Hippocampal formation (tissue), 2 donors: ENCODE data around the gene HNF4A.
A peak's percentile ranks its signal among the peaks of the same experiment; 100 is the strongest.
"Not testable (repeated sequence)": the region's sequence is repeated elsewhere in the genome, so short reads cannot be mapped to it uniquely, and the experiment has no call there.

ENCODE experiments used
- DNase-seq, 2 donors: peaks; one replicate each; lab custom pipeline; 2025; lab: John Stamatoyannopoulos, UW

Gene HNF4A

DNA sequence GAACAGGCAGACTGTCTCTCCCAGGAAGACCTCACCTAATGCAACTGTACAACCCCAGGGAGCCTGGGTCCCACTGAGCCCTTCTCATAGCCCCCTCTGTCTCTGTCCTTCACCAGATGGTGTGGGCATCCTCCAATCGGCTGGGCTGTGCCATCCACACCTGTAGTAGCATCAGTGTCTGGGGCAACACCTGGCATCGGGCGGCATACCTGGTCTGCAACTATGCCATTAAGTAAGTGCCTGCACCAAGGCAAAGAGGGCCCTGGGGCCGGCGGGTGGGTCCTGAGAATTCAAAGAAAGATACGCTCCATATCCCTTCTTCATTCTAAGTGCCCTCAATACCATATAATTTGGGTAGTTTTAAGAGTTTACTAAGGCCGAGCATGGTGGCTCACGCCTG, 10.4 kb upstream of the HNF4A start:
- DNase-seq, result no peak

DNA sequence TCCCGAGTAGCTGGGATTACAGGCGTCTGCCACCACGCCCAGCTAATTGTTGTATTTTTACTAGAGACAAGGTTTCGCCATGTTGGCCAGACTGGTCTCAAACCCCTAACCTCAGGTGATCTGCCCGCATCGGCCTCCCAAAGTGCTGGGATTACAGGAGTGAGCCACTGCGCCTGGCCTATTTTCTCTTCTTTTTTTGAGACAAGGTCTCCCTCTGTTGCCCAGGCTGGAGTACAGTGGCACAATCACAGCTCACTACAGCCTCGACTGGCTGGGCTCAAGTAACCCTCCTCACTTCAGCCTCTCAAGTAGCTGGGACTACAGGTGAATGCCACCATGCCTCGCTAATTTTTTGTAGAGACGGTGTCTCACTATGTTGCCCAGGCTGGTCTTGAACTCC, 9.6 kb upstream of the HNF4A start:
- not testable (repeated sequence) for DNase-seq

DNA sequence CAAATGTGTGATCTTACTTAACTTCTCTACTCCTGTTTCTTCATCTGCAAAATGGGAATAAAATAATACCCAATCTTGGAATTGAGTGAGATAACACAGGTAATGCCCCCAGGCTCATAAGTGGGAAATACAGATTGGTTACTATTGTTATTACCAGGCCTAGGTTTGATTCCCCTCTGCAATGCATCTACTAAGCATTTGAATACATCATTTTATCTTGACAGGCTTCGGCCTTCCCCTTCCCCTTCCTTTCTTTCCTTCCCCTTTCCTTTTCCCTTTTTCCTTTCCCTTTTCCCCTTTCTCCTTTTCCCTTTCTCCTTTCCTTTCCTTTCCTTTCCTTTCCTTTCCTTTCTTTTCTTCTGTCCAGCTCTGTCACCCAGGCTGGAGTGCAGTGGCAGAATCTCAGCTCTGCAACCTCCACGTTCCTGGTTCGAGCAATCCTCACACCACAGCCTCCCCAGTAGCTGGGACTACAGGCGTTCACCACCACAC, 7.3 kb upstream of the HNF4A start:
- no peak for DNase-seq

DNA sequence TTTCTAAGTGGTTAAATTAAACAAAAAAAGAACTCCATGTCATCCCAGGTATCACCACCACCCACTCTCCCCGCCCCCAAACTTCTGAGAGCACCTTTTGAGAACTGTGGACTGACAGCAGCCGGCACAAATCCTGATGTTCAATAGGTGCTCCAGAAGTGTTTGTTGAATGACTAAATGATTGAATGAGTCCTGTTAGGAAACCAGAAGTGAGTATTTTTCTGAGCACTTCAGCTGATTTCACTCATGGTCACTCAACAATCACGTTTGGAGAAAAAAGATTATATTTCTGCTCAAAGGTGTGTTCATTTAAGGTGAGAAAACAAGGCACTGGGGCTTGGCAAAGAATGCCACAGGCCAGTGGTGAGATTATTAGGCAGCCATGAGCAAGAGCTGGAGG, 6.2 kb upstream of the HNF4A start:
- DNase-seq, result no peak

DNA sequence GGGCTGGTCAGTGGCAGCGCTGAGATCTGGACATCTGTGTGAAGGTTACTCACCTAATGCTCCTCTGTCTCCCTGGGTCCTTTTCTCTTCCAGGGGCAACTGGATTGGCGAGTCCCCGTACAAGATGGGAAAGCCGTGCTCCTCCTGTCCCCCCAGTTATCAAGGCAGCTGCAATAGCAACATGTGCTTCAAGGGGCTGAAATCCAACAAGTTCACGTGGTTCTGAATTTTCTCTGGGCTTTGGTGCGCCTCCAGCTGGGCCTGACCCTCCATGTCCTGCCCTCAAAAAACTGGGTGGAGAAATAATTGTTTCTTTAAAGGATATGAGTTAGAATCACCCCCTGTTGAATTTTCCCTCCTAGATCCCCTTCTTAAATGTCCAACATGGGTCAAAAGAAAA, 4.9 kb upstream of the HNF4A start:
- no peak for DNase-seq

DNA sequence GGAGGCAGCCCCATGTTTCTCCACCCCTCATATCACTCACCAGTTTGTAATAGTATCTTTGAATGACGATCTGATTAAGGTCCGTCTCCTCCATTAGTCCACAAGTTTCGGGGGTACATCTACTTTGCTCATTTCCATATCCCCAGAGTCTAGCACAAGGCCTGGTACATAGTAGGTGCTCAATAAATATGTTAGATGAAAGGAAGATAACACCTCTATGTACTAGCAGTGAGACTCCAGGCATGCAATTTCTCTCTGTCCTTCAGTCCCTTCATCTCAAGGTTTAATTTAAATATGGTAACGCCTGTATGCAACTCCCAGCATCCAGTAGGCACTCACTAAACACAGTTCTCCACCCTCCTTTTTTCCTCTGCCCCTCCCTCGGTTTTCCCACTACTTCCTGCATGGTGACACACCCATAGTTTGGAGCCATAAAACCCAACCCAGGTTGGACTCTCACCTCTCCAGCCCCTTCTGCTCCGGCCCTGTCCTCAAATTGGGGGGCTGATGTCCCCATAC, 461 bp upstream of the HNF4A start:
- no peak for DNase-seq

DNA sequence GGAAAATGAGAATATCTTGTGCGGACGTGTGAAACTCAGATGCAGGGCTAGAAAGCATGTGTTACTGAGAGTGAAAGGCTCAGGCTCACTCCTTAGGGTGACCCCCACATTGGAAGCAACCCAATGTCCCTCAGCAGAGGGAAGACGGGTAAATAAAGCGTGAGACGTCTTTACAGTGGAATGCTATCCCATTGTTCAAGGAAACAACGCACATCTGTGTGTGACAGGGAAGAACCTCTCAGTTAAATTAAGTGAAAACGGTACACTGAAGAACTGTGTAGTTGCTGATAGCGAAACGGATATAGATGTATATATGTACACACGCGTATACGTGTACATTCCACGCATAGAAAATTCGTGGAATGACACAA, 839 bp downstream of the HNF4A start:
- DNase-seq, result no peak

DNA sequence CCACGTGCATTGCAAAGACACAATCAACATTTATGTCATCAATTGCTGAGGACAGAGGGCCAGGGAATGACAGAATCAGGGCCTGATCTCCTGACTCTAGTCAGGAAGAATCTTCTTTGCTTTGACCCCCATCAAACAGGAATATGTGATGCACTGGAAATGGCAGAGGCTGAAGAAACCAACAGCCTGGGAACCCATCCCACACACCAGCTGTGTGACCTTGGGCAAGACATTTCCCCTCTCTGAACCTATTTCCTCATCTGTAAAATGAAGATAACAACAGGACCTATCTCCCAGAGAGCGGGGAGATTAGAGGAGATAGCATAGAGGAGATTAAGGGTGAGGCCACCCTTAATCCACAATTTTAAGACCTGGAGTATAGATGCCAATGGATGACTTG, 1.5 kb downstream of the HNF4A start:
- DNase-seq, result no peak

DNA sequence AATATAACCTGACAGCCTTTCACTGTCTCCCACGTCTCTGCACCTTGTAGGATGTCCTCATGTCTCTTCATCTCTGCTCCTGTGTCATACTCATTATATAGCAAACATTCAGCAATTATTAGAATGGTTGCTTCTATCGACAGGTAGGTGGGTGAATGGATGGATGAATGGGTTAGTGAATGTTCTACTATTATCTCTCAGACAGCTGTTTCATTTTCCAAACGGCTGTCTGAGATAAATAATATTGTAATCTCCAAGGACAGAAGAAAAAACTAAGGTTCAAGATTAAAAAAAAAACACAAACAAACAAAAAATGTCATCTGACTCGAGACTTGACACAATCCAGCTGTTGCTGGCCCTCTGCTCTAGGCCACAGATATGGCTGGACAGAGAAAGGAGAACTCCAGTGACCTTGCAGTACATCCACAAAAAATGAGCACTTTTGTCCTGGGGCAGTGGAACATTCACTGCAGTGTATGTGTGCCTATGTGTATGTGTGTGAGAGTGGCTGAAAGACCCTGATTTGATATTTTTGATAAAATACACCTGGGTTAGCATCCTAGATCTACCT, 2.1 kb downstream of the HNF4A start:
- DNase-seq, result no peak

DNA sequence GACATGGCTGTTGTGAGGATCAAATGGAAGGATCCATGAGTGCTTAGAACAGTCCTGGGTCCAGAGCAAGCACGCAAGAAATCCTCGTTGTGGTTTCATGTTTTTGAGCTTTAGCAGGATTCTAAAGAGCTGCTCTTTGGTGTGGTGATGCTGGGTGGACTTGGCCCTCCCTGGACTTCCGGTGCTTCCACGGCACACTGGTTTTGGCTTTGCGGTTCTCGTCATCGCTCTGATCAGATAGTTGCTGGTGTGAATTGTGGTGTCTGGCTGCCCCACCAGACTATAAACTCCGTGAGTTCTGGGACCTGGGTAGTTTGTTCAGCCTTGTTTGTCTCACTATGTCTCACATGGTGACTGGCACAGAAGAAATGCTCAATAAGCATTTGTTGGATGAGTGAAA, 3.3 kb downstream of the HNF4A start:
- DNase-seq, result no peak

DNA sequence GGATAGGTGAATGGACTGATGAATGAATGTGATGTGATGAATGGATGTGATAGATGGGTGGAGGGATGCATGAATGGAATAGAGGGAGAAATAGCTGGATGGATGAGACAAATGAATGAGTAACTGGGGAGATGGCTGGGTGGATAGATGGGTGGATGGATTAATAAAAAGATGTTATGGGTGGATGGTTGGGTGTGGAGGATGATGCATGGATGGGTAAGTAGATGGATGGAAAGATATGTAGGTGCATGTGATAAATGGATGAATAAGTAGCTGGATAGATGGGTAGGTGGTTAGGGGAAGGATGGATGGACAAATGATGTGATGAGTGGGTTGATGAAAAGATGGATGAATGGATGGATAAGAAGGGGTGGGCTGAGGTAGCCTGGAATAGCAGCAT, 4.7 kb downstream of the HNF4A start:
- DNase-seq, result no peak

DNA sequence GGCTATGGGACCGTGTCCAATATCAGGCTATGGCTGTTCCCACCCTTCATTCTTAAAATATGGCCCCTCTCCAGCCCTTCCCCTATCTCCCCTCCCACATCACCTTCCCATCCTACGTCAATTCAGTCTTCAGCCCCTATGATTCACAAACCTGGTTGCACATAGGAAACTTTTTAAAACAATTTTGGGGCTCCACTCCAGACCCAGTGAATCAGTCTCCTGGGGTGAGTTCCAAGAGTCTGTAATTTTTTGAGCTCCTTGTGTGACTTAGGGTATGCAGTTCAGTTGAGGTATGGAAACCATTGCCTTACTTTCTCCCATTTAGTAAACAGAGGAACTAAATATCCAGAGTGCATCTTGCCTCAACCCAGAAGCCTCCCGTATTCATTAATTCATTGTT, 5.5 kb downstream of the HNF4A start:
- no peak for DNase-seq

DNA sequence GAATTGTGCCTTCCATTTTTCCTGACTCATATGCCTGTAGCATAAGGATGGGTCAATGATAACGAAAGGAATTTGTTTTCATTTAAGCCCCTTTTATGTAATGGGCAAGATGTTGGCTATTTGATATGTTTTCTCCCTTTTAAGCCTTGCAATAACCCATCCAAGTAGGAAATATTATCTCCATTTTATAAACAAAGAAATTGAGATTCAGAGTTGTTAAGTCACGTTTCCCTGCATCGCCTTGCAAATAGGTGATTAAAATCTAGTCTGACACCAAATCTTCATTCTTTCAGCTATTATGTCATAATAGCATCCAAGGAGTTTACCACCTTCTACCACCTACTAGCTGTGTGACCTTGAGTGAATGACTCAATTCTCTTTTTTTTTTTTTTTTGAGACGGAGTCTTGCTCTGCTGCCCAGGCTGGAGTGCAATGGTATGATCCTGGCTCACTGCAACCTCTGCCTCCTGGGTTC, 7.0 kb downstream of the HNF4A start:
- no peak for DNase-seq

DNA sequence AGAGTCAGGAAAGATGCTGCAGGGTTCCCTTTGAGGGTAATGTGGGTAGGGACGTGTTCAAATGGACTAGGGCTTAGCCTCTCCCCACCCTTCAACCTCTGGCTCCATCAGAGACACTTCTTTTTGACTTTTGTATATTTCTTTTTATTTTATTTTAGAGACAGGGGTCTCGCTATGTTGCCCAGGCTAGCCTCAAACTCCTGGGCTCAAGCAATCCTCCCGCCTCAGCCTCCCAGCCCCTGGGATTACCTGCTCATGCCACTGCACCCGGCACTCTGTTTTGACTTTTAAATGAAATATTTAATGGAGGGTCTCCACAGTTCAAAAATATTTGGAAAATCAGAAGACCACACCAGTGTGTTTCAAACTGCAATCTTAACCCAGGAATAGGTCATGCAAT, 8.6 kb downstream of the HNF4A start:
- no peak for DNase-seq

DNA sequence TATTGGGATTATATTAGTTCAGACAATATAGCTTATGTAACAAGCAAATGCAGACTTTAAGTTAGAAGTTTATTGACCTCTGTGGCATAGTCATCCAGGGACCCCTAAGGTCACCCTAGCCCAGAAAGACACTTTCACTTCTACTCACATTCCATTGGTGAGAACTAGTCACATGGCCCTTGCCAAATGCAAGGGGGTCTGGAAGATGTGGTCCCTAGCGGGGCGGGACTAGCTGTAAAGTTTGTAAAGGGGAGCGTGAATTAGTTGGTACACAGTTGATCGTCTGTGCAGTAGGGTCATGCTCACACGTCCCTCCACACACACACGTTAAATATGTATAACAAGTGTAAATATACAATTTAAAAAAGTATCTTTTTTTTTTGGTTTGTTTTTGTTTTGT, 9.3 kb downstream of the HNF4A start:
- DNase-seq, result no peak

DNA sequence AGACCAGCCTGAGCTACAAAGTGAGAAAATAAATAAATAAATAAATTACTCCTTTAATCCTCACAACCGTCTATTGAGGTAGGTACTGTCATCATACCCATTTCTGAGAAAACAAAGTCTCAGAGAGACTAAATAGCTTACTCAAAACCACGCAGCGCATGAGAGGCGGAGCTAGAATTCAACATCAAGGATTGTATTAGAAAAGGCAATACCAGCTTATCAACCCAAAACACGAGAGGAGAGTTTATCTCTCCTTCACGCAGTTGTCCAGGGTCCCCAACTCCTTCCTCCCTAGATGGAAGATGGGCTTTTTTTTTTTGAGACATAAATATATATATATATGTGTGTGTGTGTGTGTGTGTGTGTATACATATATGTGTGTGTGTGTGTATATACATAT, 12.2 kb downstream of the HNF4A start:
- no peak for DNase-seq

DNA sequence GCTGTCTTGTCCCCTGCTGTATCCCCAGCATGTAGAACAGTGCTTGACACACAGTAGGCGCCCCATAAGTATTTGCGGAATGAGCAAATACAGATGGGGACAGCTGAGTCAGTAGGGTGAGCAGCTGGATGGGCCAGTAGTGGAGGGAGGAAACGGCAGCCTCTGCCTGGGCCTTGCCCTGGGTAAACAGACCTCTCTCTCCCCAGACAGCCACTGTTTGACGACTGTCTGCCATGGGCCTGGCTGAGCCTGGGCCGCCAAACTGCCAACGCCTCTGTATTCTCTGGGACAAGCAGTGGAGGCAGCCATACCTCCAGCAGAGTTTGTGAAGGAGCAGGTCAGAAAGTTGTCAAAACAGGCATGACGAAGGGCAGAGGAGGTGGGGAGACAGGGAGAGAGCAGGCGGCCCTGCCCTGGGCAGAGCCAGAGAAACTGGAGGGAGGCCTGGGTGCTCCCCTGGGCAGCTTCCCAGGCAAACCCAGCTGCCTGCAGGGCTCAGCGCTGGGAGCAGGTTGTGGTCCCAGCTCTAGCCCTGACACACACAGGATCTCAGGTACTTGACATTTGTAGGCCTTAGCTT, 15.2 kb downstream of the HNF4A start:
- no peak for DNase-seq

DNA sequence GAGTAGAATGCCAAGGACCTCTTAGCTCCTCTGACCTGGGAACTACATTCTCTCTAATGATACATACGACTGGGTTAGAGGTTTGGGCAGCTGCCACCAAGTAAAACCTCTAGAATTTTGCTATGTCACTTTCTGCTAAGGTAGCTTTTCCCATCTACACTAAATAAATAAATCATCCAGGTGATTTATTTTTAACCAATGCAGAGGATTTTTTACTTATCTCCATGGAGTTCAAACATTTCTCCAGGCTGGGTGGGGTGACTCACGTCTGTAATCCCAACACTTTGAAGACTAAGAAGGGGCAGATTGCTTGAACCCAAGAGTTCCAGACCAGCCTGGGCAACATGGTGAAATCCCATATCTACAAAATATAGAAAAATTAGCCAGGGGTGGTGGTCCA, 27.1 kb downstream of the HNF4A start:
- no peak for DNase-seq

DNA sequence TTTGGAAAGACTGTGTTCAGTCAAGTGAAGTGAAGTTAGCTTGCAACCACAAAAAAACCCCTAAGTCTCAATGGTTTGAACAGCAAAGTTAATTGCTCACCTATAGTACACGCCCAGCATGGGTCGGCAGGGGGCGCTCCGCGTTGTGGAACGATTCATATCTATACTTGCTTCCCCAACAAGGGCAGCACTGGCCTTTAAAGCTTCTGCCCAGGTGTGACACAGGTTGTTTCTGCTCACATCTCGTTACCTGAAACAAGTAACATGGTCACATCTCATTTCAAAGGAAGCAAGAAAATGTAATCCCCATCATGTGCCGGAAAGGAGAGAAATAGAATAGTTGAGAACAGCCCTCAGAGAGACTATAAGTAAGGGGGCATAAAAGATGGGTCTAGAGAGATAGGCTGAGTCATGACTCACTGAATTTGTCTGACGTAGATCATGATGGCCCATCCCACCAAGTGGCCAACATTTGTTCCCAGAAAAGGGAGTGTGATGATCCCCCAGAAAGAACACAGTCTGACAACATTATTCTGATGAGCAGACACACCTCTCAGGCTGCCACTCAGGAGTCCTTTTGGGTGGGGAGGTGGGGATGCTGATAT, 29.0 kb downstream of the HNF4A start:
- peak; percentile 20 to 43 for DNase-seq

DNA sequence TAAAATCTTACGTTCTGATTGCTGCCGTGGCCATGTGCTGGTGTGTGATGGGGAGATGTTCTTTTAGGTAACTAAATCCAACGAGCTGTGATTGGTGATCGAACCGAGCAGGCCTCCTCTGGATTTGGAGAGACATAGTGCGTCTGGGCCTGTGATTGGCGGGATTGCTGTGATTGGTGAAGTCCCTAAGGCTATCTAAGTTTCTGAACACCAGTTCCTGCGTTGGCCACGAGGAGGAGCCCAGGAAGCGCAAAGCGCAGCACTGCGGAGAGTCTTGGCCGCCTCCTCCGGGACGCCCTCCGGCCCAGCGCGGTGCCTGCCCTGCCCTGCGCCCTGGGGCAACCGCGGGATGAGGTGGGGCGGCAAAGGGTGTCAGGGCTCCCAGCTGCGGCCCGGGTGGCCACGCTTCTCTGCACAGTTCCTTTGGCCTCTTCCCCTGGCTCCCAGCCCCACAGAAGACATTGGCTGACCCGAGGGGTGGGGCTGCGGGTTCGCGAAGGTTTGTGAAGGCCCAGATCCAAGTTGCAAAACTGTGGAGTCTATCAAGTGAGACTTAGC, 33.0 kb downstream of the HNF4A start:
- DNase-seq, result no peak

DNA sequence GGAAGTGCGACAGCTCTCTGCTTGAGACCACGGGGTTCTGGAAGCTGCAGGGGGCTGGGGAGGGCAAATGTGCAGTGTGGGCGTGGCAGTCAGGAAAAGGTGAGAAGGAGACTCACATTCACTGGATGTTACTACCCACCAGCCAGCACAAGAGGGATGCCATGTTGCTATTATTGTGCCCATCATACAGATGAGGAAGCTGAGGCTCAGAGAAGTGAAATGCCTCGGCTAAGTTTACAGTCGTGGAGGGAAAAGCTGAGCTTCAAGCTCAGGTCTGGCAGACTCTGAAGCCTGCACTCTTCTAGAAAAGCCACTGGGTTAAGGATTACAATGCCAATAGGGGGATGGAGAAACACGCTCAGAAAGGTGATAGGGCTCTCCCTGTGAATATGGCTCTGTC, 34.4 kb downstream of the HNF4A start:
- DNase-seq, result no peak

DNA sequence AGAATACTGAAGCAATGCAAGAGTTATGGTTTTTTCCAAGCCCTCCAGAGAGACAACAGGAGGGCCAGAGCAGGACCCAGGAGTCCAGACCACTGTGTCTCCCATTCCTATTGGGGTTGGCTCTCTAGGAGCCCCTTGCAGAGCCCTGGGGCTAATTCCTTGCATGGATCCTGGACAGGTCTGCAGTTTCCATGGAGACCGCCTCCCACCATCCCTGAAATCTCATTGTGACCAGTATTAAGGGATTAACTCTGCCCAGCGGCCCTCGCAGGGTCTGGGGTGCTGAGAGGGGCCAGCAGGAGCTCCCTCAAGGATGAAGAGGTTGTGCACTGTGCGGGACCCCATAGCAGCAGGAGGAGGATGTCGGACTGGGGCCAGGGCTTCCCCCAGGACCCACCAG, 34.8 kb downstream of the HNF4A start:
- DNase-seq, result no peak

DNA sequence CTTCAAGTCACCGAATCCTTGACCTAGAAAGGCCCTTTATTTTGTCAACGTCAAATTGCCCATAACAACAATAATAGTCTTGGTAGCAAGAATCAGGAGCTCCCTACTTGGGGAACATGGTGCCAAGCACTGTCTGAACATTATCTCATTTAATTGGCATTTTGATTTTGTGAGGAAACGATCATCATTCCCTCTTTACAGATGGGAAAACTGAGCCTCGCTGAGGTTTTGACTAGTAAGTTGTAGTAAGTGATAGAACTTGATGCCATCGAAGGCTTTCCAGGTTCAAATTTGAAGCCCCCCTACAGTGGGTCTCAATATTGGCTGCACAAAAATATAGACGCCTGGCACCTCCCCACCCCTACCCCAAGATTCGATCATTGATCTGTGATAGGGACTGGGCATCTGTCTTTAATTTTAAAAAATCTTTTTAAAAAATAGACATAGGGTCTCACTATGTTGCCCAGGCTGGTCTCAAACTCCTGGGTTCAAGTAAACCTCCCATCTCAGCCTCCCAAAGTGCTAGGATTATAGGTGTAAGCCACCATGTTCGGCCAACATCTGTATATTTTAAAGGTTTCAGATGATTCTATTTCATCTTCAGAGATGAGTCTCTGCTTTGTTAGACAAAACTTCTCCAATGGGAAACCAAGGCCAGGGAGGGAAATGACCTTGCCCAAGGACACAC, 36.7 kb downstream of the HNF4A start:
- DNase-seq, result no peak
